Hematopoietic multipotent progenitor cell treated with erythropoietin and hydrocortisone succinate and interleukin-3 and kit ligand, for 8 days (in vitro differentiated cells): Measurements from ENCODE around the gene ADCY2.

Experiments used
- DNase-seq: peaks from one replicate; pipeline ENCODE4 v3.0.0-alpha.2; 2015

The ADCY2 gene

GRCh38 chr5:7849681-7850394, 453.9 kb downstream of the ADCY2 start:
- no peak for DNase-seq

DNA sequence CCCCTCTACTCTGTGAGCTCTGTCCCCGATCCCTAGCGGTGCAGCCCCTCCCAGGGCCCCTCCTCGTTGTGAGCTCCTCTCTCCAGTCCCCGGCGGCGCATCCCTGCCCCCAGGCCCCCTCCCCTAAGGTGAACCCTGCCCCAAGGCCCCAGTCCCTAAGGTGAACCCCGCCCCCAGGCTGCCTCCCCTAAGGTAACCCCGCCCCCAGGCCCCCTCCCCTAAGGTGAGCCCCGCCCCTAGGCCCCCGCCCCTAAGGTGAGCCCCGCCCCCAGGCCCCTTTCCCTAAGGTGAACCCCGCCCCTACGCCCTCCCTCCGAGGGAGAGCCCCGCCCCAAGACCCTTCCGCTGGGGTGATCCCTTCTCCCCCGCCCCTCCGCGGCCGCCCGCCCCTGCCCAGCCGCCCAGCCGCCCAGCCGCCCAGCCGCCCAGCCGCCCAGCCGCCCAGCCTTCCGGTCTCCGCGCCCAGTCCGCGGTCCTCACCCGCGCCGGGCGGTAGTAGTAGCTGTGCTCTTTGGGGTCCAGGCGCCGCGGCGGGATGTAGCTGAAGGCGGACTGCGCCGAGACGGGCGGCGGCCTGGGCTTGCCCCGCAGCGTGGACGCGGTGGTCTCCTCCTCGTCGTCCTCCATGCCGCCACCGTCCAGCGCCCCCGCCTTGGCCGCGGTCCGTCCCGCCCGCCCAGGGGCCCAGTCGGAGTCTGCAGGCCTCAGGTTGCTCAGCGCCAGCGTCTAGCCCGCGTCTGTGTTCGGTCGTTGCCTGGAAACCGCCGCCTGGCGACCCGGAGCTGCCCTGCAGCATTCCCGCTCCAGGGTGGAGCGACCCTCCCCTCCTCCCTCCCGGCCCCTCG, 454.7 kb downstream of the ADCY2 start, which contains the start of gene CFAP90:
Gene CFAP90, minus strand, starts transcription at position 739 of the 845 bp plus-strand sequence. Its CDS starts 112 bp downstream, at position 627.
- no peak for DNase-seq

DNA sequence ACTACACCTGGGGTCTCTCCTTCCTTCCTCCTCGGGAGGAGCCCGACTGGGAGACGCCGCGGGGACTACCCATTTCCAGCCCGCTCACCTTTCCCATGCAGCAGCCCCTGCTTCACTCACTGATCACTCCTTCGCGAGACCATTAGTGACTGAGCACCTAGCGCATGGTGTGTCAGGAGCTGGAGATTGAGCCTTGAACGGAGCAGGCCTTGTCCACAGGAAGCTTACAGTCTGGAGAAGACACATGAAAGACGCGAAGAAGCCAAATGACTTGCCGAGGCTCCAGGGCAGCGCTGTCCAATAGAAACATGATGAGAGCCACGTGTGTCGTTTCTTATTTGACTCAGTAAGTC, 455.3 kb downstream of the ADCY2 start:
- DNase-seq: no peak

- DNase-seq: no peak
Observed at GRCh38 chr5:7851617-7852289, 455.8 kb downstream of the ADCY2 start.

GRCh38 chr5:7852542-7852941, 456.6 kb downstream of the ADCY2 start:
- DNase-seq: no peak

DNA sequence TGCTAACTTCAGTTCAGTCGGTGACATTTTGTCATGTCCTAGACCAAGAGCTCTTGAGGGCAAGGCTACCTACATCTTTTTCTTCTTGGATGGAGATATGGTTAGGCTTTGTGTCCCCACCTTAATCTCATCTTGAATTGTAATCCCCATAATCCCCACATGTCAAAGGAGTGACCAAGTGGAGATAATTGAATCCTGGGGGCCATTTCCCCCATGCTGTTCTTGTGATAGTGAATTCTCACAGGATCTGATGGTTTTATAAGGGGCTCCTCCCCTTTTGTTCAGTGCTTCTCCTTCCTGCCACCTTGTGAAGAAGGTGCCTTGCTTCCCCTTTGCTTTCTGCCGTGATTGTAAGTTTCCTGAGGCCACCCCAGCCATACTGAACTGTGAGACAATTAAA, 457.1 kb downstream of the ADCY2 start:
- no peak for DNase-seq

- DNase-seq: no peak
Observed at GRCh38 chr5:7855611-7856010, 459.7 kb downstream of the ADCY2 start.

GRCh38 chr5:7856855-7857254, 460.9 kb downstream of the ADCY2 start:
- peak; percentile 64 for DNase-seq

GRCh38 chr5:7857361-7857760, 461.4 kb downstream of the ADCY2 start:
- DNase-seq: no peak

GRCh38 chr5:7857926-7858632, 462.1 kb downstream of the ADCY2 start:
- peak; percentile 16 for DNase-seq

GRCh38 chr5:7866196-7866595, 470.3 kb downstream of the ADCY2 start:
- DNase-seq: peak; percentile 64

DNA sequence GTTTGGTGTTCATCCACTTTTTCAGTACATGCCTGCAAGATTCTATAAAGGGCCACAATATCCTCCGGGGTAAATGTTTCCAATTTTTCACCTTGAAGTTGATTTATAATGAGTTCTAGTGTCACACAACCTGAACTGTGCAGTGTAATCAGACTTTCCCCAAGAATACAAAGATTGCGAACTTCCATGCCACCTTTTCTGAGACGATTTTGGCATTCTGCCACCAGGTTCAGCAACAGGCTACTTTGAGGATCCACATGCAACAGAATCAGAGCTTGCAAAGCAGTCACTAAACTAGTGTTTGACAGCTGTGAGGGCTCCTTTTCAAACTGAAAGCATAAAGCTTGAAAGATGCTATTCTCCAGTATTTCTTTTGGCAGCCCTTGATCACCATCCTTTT, 471.3 kb downstream of the ADCY2 start:
- DNase-seq: peak; percentile 9

DNA sequence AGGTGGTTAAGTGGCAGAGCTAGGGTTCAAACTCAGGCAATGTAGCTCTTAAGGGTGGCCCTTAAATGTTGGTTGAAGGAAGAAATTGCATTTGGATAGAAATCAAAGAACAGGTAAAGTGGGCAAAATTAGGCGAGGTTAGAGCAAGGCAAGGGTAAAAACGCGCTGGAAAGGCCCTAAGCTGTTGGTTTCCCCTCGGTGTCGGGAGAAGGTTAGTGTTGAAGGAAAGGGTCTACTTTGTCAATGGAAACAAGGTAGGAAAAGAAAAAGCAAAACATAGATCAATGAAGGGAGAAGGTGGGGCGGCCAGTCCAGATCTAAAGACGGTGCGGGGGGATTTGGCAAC, 472.5 kb downstream of the ADCY2 start:
- peak; percentile 40 for DNase-seq

DNA sequence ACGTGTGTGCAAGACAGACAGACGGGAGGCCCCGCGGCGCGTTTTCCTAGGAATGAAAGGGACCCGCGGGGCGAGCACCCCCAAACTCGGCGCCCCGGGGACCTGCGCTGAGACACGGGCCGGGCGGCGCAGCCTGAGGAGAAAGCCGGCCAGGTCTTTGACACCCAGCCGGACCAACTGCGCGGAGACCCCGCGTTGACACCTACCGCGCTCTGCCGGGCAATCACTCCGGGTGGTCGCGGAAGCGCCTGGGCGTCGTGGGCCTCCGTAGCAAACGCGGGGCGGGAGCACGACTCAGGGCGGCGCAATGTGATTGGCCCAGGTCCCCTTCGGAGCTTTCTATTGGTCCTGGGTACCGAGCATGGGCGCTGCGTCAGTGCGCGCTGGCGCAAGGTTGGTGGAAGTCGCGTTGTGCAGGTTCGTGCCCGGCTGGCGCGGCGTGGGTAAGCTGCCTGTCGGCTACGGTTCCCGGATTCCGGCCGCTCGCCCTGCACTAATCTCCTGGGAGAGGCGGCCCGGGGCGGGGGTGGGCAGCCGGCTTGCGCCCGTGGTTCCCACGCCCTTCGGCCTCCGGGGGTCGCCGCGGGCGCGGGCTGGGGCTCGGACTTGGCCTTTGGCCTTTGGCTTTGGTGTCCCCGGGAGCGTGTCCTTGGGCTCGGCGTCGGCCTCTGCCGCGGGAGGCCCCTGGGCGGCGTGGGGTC, 473.0 kb downstream of the ADCY2 start, which contains the start of the genes FASTKD3 and MTRR:
Gene FASTKD3, minus strand, starts transcription at position 259 of the 701 bp plus-strand sequence. CDS start 948 bp downstream, outside the sequence.
Gene MTRR, plus strand, starts transcription at position 376 of the 701 bp plus-strand sequence. CDS start 1,647 bp downstream, outside the sequence.
- DNase-seq: peak; percentile 93

DNA sequence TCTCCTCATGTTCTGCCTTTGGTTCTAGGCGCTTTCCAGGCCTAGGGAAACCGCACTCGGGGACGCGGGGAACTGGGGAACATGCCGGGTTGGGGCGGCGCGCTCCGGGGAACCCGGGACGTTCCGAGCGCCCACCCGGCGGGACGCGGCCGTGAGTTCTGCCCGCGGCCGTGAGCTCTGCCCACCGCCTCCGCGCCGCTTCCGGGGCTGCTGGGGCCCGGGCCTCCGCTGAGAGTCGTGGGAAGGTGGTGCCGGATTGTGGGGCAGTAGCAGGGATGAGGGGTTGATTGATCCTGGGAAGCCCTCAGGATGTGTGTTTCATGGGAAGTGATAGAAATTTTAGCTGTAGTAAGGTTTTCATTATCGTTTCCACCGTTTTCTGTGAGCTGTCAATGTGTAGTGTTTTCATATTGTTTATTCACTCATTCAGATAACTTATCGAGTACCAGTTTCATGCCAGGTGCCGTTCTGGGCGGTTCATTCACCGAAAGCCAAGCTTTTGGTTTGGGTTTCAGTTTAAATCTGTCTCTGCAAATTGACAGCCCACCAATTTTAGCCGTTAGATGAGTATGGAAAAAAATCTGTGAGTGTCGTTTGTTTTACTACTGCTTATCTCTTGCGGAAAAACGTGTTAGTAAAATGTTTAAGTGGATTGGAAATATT, 473.7 kb downstream of the ADCY2 start:
- DNase-seq: peak; percentile 32

DNA sequence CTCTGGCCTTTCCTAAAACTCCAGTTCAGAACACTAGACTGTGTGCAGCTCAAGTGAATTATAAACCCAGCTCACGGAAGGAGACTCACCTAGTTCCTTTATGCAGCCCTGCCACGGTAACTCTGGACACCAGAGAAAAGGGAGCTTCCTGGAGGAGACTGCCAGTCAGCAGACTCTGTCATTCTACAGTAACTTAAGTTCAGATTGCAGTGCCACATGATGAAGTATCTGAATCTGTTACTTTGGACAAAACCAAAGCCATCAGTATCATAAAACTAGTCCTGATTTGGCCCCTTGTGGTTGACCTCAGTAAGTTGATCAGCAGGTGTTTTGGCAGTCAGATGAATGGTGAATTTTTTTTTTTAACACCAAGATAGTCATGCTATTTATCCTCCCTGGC, 475.7 kb downstream of the ADCY2 start:
- peak; percentile 16 for DNase-seq

DNA sequence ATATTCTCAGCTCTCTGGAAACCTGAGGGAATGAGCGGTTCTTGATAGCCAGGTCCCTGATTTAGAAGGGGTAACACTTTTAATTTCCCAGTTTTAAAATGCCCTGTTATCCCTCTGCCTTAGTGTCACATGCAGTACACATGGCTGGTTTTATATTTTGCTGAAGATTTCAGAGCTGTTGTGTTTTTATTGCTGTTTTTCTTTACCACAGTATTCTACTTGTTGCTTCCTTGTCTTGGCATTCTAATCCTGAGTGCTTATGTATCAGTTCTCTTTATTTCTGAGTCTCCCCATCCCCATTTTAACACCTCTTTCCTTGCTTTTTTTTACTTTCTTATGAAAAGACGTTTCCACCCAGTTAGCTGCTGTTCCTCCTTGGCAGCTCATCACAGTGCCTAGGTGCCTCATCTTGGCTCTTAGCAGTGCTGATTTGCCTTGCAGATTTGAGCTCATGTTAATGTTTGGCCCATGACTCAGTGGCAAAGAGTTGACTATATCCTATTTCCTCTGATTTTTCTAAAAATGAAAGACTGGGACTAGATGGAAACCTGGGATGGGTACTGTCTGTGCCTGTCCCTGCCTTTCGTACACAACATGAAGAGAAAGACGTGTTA, 476.7 kb downstream of the ADCY2 start:
- no peak for DNase-seq

- no peak for DNase-seq
Observed at GRCh38 chr5:7873216-7873615, 477.3 kb downstream of the ADCY2 start.

- no peak for DNase-seq
Observed at GRCh38 chr5:7874639-7875038, 478.7 kb downstream of the ADCY2 start.

DNA sequence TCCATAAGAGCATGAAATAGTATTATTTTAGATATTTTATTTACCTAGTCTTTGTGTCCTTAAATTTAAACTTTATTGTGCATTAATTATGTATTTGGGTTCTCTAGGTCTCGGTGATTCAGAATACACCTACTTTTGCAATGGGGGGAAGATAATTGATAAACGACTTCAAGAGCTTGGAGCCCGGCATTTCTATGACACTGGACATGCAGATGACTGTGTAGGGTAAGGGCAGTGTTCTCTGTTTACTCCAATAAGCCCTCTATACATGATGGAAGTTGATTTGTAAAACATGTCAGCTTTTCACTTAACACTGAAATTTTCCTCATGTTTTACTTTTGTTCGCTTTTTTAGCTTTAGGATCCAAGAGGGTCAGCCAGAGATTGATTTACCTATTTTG, 479.2 kb downstream of the ADCY2 start:
- no peak for DNase-seq

DNA sequence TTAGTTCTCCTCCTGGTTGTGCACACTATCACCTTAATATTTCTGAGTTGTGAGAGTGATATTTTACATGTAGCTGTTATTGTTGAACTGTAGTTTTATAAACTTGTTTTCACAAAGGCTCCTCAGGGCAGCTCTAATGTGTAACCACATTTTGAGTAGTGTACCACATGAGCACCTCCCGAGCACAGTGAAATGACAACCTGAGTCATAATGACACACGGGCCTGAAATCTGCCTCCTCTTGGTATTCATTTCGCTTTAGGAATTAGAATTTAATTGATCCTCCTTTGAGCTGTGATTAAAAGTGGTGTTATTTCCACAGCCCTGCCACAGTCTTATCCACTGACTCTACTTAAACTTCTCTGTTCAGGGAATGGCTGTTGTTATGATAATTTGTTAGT, 480.9 kb downstream of the ADCY2 start:
- DNase-seq: no peak
